Lung (tissue), 12 donors: ENCODE measurements around the gene DRICH1. TPM values are rescaled to one million over a fixed set of nuclear protein-coding genes. Genes with fewer than 3 reads are reported as not detected.

Source experiments
- ATAC-seq: fragments of 200-7000 bp; cut with Tn5 transposase; one replicate; pipeline ENCODE4 v1.9.1; 2020; ENCODE audit warnings: moderate number of reproducible peaks; ENCODE audit not compliant: insufficient read depth, low FRiP score
- DNase-seq, 3 donors: peaks; one replicate each; pipeline ENCODE4 v3.0.0-alpha.2; 2013 to 2017
- H3K27ac ChIP-seq, 2 donors: one replicate each; pipeline ENCODE4 v1.5.1; 2013; ENCODE audit warnings: mild to moderate bottlenecking in 2 of 2, moderate library complexity in 2 of 2, control low read depth in 1 of 2, inconsistent platforms in 1 of 2, low read depth in 1 of 2, low read length in 1 of 2
- H3K27me3 ChIP-seq, 3 donors: one replicate each; pipeline ENCODE4 v1.5.1; 2013; ENCODE audit warnings: low read length in 2 of 3; ENCODE audit not compliant: control insufficient read depth in 3 of 3, insufficient read depth in 3 of 3
- H3K36me3 ChIP-seq, 4 donors: one replicate each; pipeline ENCODE4 v1.5.1; 2013; ENCODE audit warnings: low read length in 4 of 4, mild to moderate bottlenecking in 1 of 4, moderate library complexity in 1 of 4; ENCODE audit not compliant: control insufficient read depth in 4 of 4, insufficient read depth in 4 of 4
- H3K4me1 ChIP-seq, 5 donors: one replicate each; pipeline ENCODE4 v1.5.1; 2013; ENCODE audit warnings: low read length in 5 of 5, mild to moderate bottlenecking in 2 of 5, moderate library complexity in 1 of 5; ENCODE audit not compliant: control insufficient read depth in 5 of 5, insufficient read depth in 5 of 5
- H3K4me3 ChIP-seq: one replicate; pipeline ENCODE4 v1.5.1; 2013; ENCODE audit warnings: mild to moderate bottlenecking, control low read depth, moderate library complexity
- H3K9ac ChIP-seq, 2 donors: one replicate each; pipeline ENCODE4 v1.5.1; 2013; ENCODE audit warnings: low read length in 2 of 2, control low read depth in 1 of 2; ENCODE audit not compliant: insufficient read depth in 1 of 2
- H3K9me3 ChIP-seq, 4 donors: one replicate each; pipeline ENCODE4 v1.5.1; 2013; ENCODE audit warnings: low read length in 3 of 4, mild to moderate bottlenecking in 1 of 4, moderate library complexity in 1 of 4; ENCODE audit not compliant: control insufficient read depth in 4 of 4, insufficient read depth in 3 of 4
- WGBS, 2 donors: extraction: QIAGEN DNeasy Blood & Tissue Kit; methylation state at CpG; one replicate each; pipeline ENCODE4 v1.1.7; 2013; 5-methylcytosine and 5-hydroxymethylcytosine counted together
- polyA plus RNA-seq, 2 donors: library from polyadenylated mRNA; stranded (reverse); fragments of 200-250 nt; gene quantifications; one replicate each; pipeline ENCODE4 v1.2.1, GENCODE V29; 2013
- total RNA-seq, 2 donors: library from RNA; depleted of rRNA in 1 of 2; stranded (reverse); fragments of >200 nt in 1 of 2; gene quantifications; one replicate each; pipeline ENCODE4 v1.2.1, GENCODE V29; 2014 to 2021
- TF ChIP-seq, protein P1 (sequence below): IDR thresholded peaks from 2 replicates; pipeline ENCODE4 v1.5.1; 2012; ENCODE audit warnings: mild to moderate bottlenecking; ENCODE audit errors: control extremely low read depth, extremely low read depth
- donor health status: control.
- donor health status: control.
- donor health status: Bipolar disorder and iron deficiency.
- donor health status: healthy.
- donor health status: DM: yes; HTN: yes; CAD: no.

Gene DRICH1
- total and polyA plus RNA-seq, 4 donors, result 0.15 to 0.86 (median 0.65) TPM

DNA sequence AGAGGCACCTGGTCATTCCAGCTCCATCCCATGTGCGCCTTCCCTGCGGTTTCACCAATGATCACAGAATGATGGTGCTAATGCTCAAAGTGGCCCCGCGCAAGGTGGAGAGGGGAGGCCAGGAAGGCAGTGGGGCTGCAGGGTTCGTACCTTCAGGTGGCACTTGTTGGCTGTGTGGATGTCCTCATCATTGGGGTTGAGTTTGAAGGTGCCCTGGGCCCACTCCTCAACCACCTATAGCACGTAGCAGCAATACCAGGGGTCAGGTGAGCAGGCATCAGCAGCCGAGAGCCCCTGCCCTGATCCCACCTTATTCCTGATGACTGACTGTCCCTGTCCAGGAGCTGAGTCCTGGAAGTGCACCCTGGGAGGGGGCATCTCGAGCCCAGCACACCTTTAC is 20.6 kb upstream of the DRICH1 start:
- Histone ChIP-seq H3K27ac (no peak overlapping the region), H3K9me3 (no peaks in the 10 kb centered on the region), H3K27me3 (no peaks in the 10 kb centered on the region), H3K9ac (no peak overlapping the region), H3K4me3 (no peak overlapping the region), H3K36me3 (peaks cover 0 to 8% (median 0%) of the 10 kb centered on the region in 4 donors), H3K4me1 (peaks cover 0 to 3% (median 0%) of the 10 kb centered on the region in 5 donors)
- TF ChIP-seq, protein P1, sequence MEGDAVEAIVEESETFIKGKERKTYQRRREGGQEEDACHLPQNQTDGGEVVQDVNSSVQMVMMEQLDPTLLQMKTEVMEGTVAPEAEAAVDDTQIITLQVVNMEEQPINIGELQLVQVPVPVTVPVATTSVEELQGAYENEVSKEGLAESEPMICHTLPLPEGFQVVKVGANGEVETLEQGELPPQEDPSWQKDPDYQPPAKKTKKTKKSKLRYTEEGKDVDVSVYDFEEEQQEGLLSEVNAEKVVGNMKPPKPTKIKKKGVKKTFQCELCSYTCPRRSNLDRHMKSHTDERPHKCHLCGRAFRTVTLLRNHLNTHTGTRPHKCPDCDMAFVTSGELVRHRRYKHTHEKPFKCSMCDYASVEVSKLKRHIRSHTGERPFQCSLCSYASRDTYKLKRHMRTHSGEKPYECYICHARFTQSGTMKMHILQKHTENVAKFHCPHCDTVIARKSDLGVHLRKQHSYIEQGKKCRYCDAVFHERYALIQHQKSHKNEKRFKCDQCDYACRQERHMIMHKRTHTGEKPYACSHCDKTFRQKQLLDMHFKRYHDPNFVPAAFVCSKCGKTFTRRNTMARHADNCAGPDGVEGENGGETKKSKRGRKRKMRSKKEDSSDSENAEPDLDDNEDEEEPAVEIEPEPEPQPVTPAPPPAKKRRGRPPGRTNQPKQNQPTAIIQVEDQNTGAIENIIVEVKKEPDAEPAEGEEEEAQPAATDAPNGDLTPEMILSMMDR, result no peak
- 89 to 96% methylated on average over 8 of the region's 8 CpGs for WGBS, 2 donors
- no peak for DNase-seq
- no peak for ATAC-seq

DNA sequence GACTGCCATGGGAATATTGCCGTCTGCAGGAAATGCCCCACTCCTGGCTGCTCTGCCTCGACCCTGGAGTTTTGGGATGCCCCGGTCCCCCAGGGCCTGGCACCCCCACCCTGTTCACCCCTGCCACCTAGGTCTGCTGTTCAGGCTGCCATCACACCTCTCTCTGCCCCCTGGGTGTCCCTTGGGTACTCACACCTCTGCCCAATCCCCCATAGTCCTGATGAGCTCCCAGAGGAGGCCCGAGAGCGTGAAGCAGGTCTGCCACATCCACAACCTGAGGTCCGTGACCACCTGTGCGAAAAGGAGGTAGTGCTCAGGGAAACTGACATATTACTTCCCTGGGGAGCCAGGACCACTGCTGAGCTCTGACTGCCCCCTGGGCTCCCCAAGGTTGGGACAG is 20.2 kb upstream of the DRICH1 start:
- no peak for DNase-seq
- H3K9ac ChIP-seq, result no peak overlapping the region
- no peak for ATAC-seq
- H3K27ac ChIP-seq, result no peak overlapping the region
- H3K4me3 ChIP-seq, result no peak overlapping the region
- no peaks in the 10 kb centered on the region for H3K9me3 ChIP-seq
- H3K36me3 ChIP-seq, result peaks cover 0 to 8% (median 0%) of the 10 kb centered on the region in 4 donors
- peaks cover 0 to 3% (median 0%) of the 10 kb centered on the region in 5 donors for H3K4me1 ChIP-seq
- H3K27me3 ChIP-seq, result no peaks in the 10 kb centered on the region
- TF ChIP-seq, protein P1, result no peak
- WGBS, 2 donors, result 91 to 94% methylated on average over 7 of the region's 7 CpGs

DNA sequence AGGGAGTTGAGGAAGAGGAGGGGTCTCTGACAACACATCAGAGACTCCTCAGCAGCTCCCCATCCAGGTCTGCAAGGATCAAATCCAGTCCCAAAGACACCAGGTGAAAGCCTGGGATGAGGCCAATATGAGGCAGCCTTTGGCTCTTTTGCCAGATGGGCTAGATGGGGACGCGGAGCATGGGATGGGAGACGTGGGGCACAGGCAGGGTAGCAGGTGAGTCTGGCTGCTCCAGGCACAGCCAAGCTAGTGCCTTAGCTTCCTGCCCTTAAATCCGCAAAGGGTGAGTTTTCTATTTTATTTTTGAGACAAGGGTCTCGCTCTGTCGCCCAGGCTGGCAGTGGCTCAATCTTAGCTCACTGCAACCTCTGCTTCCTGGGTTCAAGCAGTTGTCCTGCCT is 19.6 kb upstream of the DRICH1 start:
- peaks cover 0 to 8% (median 0%) of the 10 kb centered on the region in 4 donors for H3K36me3 ChIP-seq

More for the DNA sequence above, 19.6 kb upstream of the DRICH1 start:
- Histone ChIP-seq H3K9me3 (no peaks in the 10 kb centered on the region), H3K27me3 (no peaks in the 10 kb centered on the region), H3K4me3 (no peak overlapping the region), H3K9ac (no peak overlapping the region), H3K27ac (no peak overlapping the region), H3K4me1 (peaks cover 0 to 3% (median 0%) of the 10 kb centered on the region in 5 donors)
- 91 to 96% methylated on average over 6 of the region's 6 CpGs for whole genome bisulfite sequencing, 2 donors
- TF ChIP-seq, protein P1, result no peak
- DNase-seq (no peak), ATAC-seq (no peak)
